K562 (cell line): ENCODE measurements around the gene FN1. TPM values are rescaled to one million over a fixed set of nuclear protein-coding genes. Genes with fewer than 3 reads are reported as not detected.

ENCODE experiments used
- ATAC-seq: fragments of 200-7000 bp; cut with Tn5 transposase; 3 replicates; pipeline ENCODE4 v1.9.1; 2020; ENCODE audit warnings: moderate library complexity
- BruUV-seq: library from RNA; stranded (reverse); fragments of 400-500 nt; replicated peaks from 2 replicates; lab custom pipeline; 2021; lab: Mats Ljungman, UMichigan
- CTCF ChIA-PET: fragments of 300-600 bp; formaldehyde crosslinking; extraction: SDS; loops from one replicate; lab custom pipeline; 2021; ENCODE audit warnings: low intra/inter-chr PET ratio; lab: Yijun Ruan, JAX
- POLR2A ChIA-PET: fragments of 300-600, 350-650 bp; sonication (Branson Sonifier 250); formaldehyde crosslinking; extraction: SDS; loops from one replicate; lab custom pipeline; 2021; ENCODE audit warnings: antibody characterized with exemption, inconsistent platforms; lab: Yijun Ruan, JAX
- DNase-seq, 4 experiments: peaks; one replicate each; pipeline versions ENCODE4 v3.0.0 to v3.0.0-alpha.2; 2011 to 2018; ENCODE audit warnings: low spot score in 3 of 4, mixed read lengths in 3 of 4; ENCODE audit errors: extremely low read depth in 1 of 4
- FAIRE-seq: peaks from 2 replicates; lab custom pipeline; 2011; peaks lifted over from hg19 to GRCh38; lab: Jason Lieb, UNC
- H2AFZ ChIP-seq: 2 replicates; pipeline ENCODE4 v1.6.0; 2011; ENCODE audit warnings: low read depth, low read length, control low read depth, inconsistent platforms
- H3K27ac ChIP-seq: fragments of 200-600 bp; 3 replicates; pipeline ENCODE4 v1.8.0; 2011; ENCODE audit warnings: low read depth, mild to moderate bottlenecking, control low read depth, inconsistent platforms, low read length, moderate library complexity, mixed read lengths; ENCODE audit errors: extremely low read depth
- H3K27me3 ChIP-seq, 2 experiments: fragments of 300-600 bp in 1 of 2; 2 replicates in 1 of 2; 3 replicates in 1 of 2; pipeline versions ENCODE4 v1.6.0 to v1.8.0; 2011; ENCODE audit warnings: inconsistent platforms in 2 of 2, low read length in 2 of 2, mild to moderate bottlenecking in 1 of 2, mixed read lengths in 1 of 2, moderate library complexity in 1 of 2; ENCODE audit not compliant: control insufficient read depth in 2 of 2, insufficient read depth in 2 of 2
- H3K36me3 ChIP-seq: fragments of 300-600 bp; 3 replicates; pipeline ENCODE4 v1.8.0; 2011; ENCODE audit warnings: mild to moderate bottlenecking, low read length, inconsistent platforms; ENCODE audit not compliant: control insufficient read depth, insufficient read depth
- H3K4me1 ChIP-seq, 2 experiments: fragments of 200-600 bp in 1 of 2; replicated peaks in 1 of 2; 2 replicates in 1 of 2; 3 replicates in 1 of 2; pipeline versions ENCODE4 v1.5.1 to v1.8.0; 2011; ENCODE audit warnings: inconsistent platforms in 2 of 2, low read length in 2 of 2, mild to moderate bottlenecking in 1 of 2, mixed read lengths in 1 of 2, moderate library complexity in 1 of 2; ENCODE audit not compliant: control insufficient read depth in 2 of 2, insufficient read depth in 2 of 2
- H3K4me2 ChIP-seq: 2 replicates; pipeline ENCODE4 v1.6.1; 2011; ENCODE audit warnings: low read length, control low read depth, inconsistent platforms, mixed read lengths; ENCODE audit not compliant: insufficient read depth
- H3K4me3 ChIP-seq: fragments of 200-600 bp; sonication (generic), shearing (Covaris generic); 2 replicates; pipeline ENCODE4 v1.5.1; 2016; ENCODE audit warnings: control low read depth, inconsistent platforms
- H3K79me2 ChIP-seq: fragments of 200-600 bp; 3 replicates; pipeline ENCODE4 v1.8.0; 2011; ENCODE audit warnings: low read length, inconsistent platforms; ENCODE audit not compliant: control insufficient read depth, insufficient read depth
- H3K9ac ChIP-seq, 2 experiments: 2 replicates each; pipeline versions ENCODE4 v1.6.0 to v1.6.1; 2011; ENCODE audit warnings: low read depth in 2 of 2, low read length in 2 of 2, control low read depth in 1 of 2, inconsistent platforms in 1 of 2, mild to moderate bottlenecking in 1 of 2, mixed read lengths in 1 of 2; ENCODE audit not compliant: insufficient read depth in 1 of 2
- H3K9me1 ChIP-seq: one replicate; pipeline ENCODE4 v1.6.0; 2011; ENCODE audit warnings: inconsistent platforms, mild to moderate bottlenecking, low read length, moderate library complexity; ENCODE audit not compliant: control insufficient read depth, insufficient read depth
- H3K9me3 ChIP-seq: replicated peaks from 2 replicates; pipeline ENCODE4 v1.5.1; 2011; ENCODE audit warnings: low read depth, low read length, inconsistent platforms; ENCODE audit not compliant: control insufficient read depth, insufficient read depth
- H4K20me1 ChIP-seq: replicated peaks from 2 replicates; pipeline ENCODE4 v1.6.1; 2011; ENCODE audit warnings: low read length, inconsistent platforms, mixed read lengths; ENCODE audit not compliant: control insufficient read depth, insufficient read depth
- HDAC8 ChIP-seq: fragments of 450-650 bp; IDR thresholded peaks from 2 replicates; pipeline ENCODE4 v1.6.1; 2016; ENCODE audit warnings: mild to moderate bottlenecking, missing genetic modification characterization, moderate library complexity, missing compliant biosample characterization
- MCM7 ChIP-seq, 2 experiments: fragments of 450-650 bp; IDR thresholded peaks; 2 replicates each; pipeline ENCODE4 v1.6.1; 2016 to 2018
- NFXL1 ChIP-seq: fragments of 450-650 bp; formaldehyde crosslinking; IDR thresholded peaks from 2 replicates; pipeline ENCODE4 v1.4.0; 2021; ENCODE audit warnings: mild to moderate bottlenecking
- SMARCC2 ChIP-seq: fragments of 450-650 bp; IDR thresholded peaks from 2 replicates; pipeline ENCODE4 v1.6.1; 2017; ENCODE audit warnings: antibody characterized with exemption, moderate library complexity, mild to moderate bottlenecking, low read depth
- ZNF408 ChIP-seq: fragments of 250-450 bp; sonication (Bioruptor Pico); IDR thresholded peaks from 2 replicates; pipeline ENCODE4 v1.4.0; 2020; ENCODE audit warnings: low read depth, mild to moderate bottlenecking, moderate library complexity
- ZNF445 ChIP-seq: fragments of 250-450 bp; sonication (Bioruptor Pico); IDR thresholded peaks from 2 replicates; pipeline ENCODE4 v1.4.0; 2020; ENCODE audit warnings: low read depth, mild to moderate bottlenecking, moderate library complexity
- WGBS: fragments of 100-300 bp; shearing (Covaris generic); methylation state at CpG from one replicate; pipeline ENCODE4 v1.1.6; 2016; ENCODE audit warnings: low coverage, mixed read lengths; ENCODE audit not compliant: insufficient coverage; ENCODE audit errors: missing lambda C conversion rate; 5-methylcytosine and 5-hydroxymethylcytosine counted together
- in situ Hi-C: fragments of 300-500 bp; cut with MboI; formaldehyde crosslinking; loops from 4 replicates; pipeline ENCODE4 v1.15.0; 2018; ENCODE audit warnings: inconsistent platforms, mixed read lengths
- intact Hi-C: fragments of 100-400 bp; cut with micrococcal nuclease; formaldehyde crosslinking; loops from 2 replicates; pipeline ENCODE4 v1.14.2; 2022
- polyA plus RNA-seq, 8 experiments: library from polyadenylated mRNA; depleted of rRNA in 4 of 8; stranded (reverse) in 5 of 8; unstranded in 3 of 8; fragments of >200 nt; fragmentation: Nextera tagmentation in 2 of 8; fragmentation: Illumina TruSeq in 1 of 8; extraction: Ambion mirVana in 2 of 8; extraction: Trizol in 1 of 8; gene quantifications; 2 replicates each; pipeline versions ENCODE4 v1.2.1 to v1.2.3, GENCODE V29; 2011 to 2014; ENCODE audit warnings: inconsistent platforms in 1 of 8, missing spikeins in 1 of 8
- total RNA-seq, 7 experiments: library from RNA; depleted of rRNA in 6 of 7; stranded (reverse); fragments of >200 nt in 6 of 7; fragmentation: Illumina TruSeq in 2 of 7; extraction: Trizol in 2 of 7; gene quantifications; 2 replicates each; pipeline versions ENCODE4 v1.2.1 to v1.2.3, GENCODE V29; 2011 to 2021; ENCODE audit warnings: low replicate concordance in 1 of 7
- TF ChIP-seq, protein P1 (sequence below): fragments of 450-650 bp; formaldehyde crosslinking; IDR thresholded peaks from 2 replicates; pipeline ENCODE4 v1.4.0; 2022; ENCODE audit warnings: mild to moderate bottlenecking, moderate library complexity

The FN1 gene
- total and polyA plus RNA-seq, 9 of the 15 experiments (the other 6 are each of a cell fraction or from before 2014, with no cell fraction given) = 7.4 to 19.1 (median 11.2) TPM

DNA sequence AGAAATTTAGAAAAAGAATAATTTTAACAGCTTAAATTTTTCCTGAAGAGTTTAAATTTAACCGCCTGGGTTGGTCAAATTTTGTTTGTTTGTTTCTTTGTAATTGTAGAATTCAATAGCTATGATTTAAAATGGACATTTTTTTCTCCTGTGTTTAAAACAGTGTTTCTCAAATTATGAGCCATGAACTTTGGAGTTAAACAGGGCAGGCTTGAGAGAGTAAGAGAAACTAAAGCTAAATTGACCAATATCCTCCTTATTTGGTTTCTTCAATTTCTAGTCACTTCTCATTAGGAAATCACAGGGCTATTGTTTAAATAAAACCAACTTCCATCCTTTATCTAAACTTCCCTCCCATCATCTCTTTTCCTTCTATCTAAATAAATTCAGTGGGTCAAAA lies 21.9 kb downstream of the FN1 start:
- no peak for ATAC-seq

DNA sequence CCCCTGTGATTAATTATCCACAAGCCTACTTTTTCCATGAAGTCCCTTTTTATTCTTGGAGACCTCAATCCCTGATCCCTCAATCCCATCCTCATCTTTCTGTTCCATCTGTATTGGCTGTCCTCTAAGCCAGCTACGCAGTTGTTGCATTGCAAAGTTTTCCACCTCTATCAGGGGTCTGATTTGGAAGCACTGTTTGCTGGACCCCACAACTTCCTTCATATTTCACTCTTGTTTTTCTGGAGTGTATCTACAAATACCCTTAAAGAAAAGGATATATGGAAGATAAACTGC lies 22.4 kb downstream of the FN1 start:
- BruUV-seq = no TSS peak
- Histone ChIP-seq H3K27me3 (no peaks in the 10 kb centered on the region), H4K20me1 (no peaks in the 10 kb centered on the region), H3K27ac (no peak overlapping the region), H3K36me3 (no peaks in the 10 kb centered on the region), H2AFZ (no peak overlapping the region), H3K4me3 (no peak overlapping the region), H3K9me1 (no peaks in the 10 kb centered on the region), H3K9me3 (no peaks in the 10 kb centered on the region), H3K9ac (no peak overlapping the region), H3K4me1 (peaks cover 0 to 2% of the 10 kb centered on the region in 2 experiments; a peak in 1 of 5 replicates), H3K79me2 (no peaks in the 10 kb centered on the region), H3K4me2 (no peak overlapping the region)
- intact Hi-C loops = no loop called here
- CTCF ChIA-PET = no interaction called here
- FAIRE-seq (no peak), DNase-seq (no peak), ATAC-seq (no peak)
- POLR2A ChIA-PET = no interaction called here
- 56% methylated on average over 1 of the region's 1 CpG for WGBS
- in situ Hi-C loops = no loop called here
- no peak for TF ChIP-seq ZNF408 (CRISPR knock-in tag)

More for the DNA sequence above, 21.9 kb downstream of the FN1 start:
- Histone ChIP-seq H3K9ac (no peak overlapping the region), H3K79me2 (no peaks in the 10 kb centered on the region), H3K4me1 (peaks cover 0 to 2% of the 10 kb centered on the region in 2 experiments; a peak in 1 of 5 replicates), H3K9me1 (no peaks in the 10 kb centered on the region), H3K36me3 (no peaks in the 10 kb centered on the region), H3K27me3 (no peaks in the 10 kb centered on the region), H4K20me1 (no peaks in the 10 kb centered on the region), H3K4me3 (no peak overlapping the region), H3K4me2 (no peak overlapping the region), H3K27ac (no peak overlapping the region), H3K9me3 (no peaks in the 10 kb centered on the region), H2AFZ (no peak overlapping the region)
- DNase-seq = no peak
- 70% methylated on average over 1 of the region's 1 CpG for WGBS
- in situ Hi-C loops (no loop called here), intact Hi-C loops (no loop called here)
- ChIA-PET POLR2A (no interaction called here), CTCF (no interaction called here)
- TF ChIP-seq, protein P1, sequence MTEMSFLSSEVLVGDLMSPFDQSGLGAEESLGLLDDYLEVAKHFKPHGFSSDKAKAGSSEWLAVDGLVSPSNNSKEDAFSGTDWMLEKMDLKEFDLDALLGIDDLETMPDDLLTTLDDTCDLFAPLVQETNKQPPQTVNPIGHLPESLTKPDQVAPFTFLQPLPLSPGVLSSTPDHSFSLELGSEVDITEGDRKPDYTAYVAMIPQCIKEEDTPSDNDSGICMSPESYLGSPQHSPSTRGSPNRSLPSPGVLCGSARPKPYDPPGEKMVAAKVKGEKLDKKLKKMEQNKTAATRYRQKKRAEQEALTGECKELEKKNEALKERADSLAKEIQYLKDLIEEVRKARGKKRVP (CRISPR knock-in tag) = no peak
- TF ChIP-seq NFXL1 (CRISPR knock-in tag) (no peak), SMARCC2 (no peak), MCM7 (IDR thresholded peaks at IDR 0.05) (no peak), ZNF408 (CRISPR knock-in tag) (no peak), ZNF445 (CRISPR knock-in tag) (no peak), HDAC8 (tag) (no peak)
- no peak for FAIRE-seq
- BruUV-seq = no TSS peak
